ENCODE results near the gene RASA4B.
"Not testable (repeated sequence)": the region's sequence is repeated elsewhere in the genome, so short reads cannot be mapped to it uniquely, and the experiment has no call there.

RASA4B gene

GRCh38 chr7:102544372-102544771, 26.8 kb upstream of the RASA4B start:
- not testable (repeated sequence) for H2AFZ ChIP-seq (ENCODE audit: insufficient read depth, low read length, poor library complexity); H3K4me3 ChIP-seq (ENCODE audit: low read depth, low read length); H3K23ac ChIP-seq (ENCODE audit: low read length); H3K4me1 ChIP-seq (ENCODE audit: control insufficient read depth in 1 of 2, insufficient read depth in 2 of 2, low read length in 2 of 2); H3K27ac ChIP-seq (ENCODE audit: low read depth, low read length); H3K18ac ChIP-seq (ENCODE audit: low read length); H3K36me3 ChIP-seq (ENCODE audit: control insufficient read depth in 1 of 2, insufficient read depth in 2 of 2, low read length in 2 of 2); H3K79me1 ChIP-seq (ENCODE audit: low read length); H4K91ac ChIP-seq (ENCODE audit: low read depth, low read length); H2BK12ac ChIP-seq (ENCODE audit: low read length); H2AK5ac ChIP-seq (ENCODE audit: low read length); H4K12ac ChIP-seq (ENCODE audit: low read depth, low read length); DNase-seq; H3K4ac ChIP-seq (ENCODE audit: low read depth, low read length); H2BK5ac ChIP-seq (ENCODE audit: low read depth, low read length, poor library complexity); H3K4me2 ChIP-seq (ENCODE audit: low read length); H2BK120ac ChIP-seq (ENCODE audit: insufficient read depth, low read length, poor library complexity); H3K9ac ChIP-seq (ENCODE audit: low read length); H3K9me3 ChIP-seq (ENCODE audit: insufficient read depth, low read depth, low read length); H3K27me3 ChIP-seq (ENCODE audit: insufficient read depth, low read length); H3K79me2 ChIP-seq (ENCODE audit: control insufficient read depth, insufficient read depth, low read length, poor library complexity); H4K8ac ChIP-seq (ENCODE audit: low read depth, low read length); H3K14ac ChIP-seq (ENCODE audit: low read length)
- WGBS (ENCODE audit: extremely low coverage, insufficient coverage, insufficient read length) = no CpG with 5 or more reads among the region's 1 CpG

- not testable (repeated sequence) for H2BK12ac ChIP-seq (ENCODE audit: low read length); H3K4me2 ChIP-seq (ENCODE audit: low read length); H3K27ac ChIP-seq (ENCODE audit: low read depth, low read length); H3K23ac ChIP-seq (ENCODE audit: low read length); H3K36me3 ChIP-seq (ENCODE audit: control insufficient read depth in 1 of 2, insufficient read depth in 2 of 2, low read length in 2 of 2); H2BK120ac ChIP-seq (ENCODE audit: insufficient read depth, low read length, poor library complexity); DNase-seq; H3K79me1 ChIP-seq (ENCODE audit: low read length); H3K14ac ChIP-seq (ENCODE audit: low read length); H3K79me2 ChIP-seq (ENCODE audit: control insufficient read depth, insufficient read depth, low read length, poor library complexity); H3K9ac ChIP-seq (ENCODE audit: low read length); H3K4ac ChIP-seq (ENCODE audit: low read depth, low read length); H2AK5ac ChIP-seq (ENCODE audit: low read length); H3K9me3 ChIP-seq (ENCODE audit: insufficient read depth, low read depth, low read length); H4K12ac ChIP-seq (ENCODE audit: low read depth, low read length); H4K91ac ChIP-seq (ENCODE audit: low read depth, low read length); H3K18ac ChIP-seq (ENCODE audit: low read length); H2AFZ ChIP-seq (ENCODE audit: insufficient read depth, low read length, poor library complexity); H4K8ac ChIP-seq (ENCODE audit: low read depth, low read length); H3K4me1 ChIP-seq (ENCODE audit: control insufficient read depth in 1 of 2, insufficient read depth in 2 of 2, low read length in 2 of 2); H2BK5ac ChIP-seq (ENCODE audit: low read depth, low read length, poor library complexity); H3K4me3 ChIP-seq (ENCODE audit: low read depth, low read length); H3K27me3 ChIP-seq (ENCODE audit: insufficient read depth, low read length)
- WGBS (ENCODE audit: extremely low coverage, insufficient coverage, insufficient read length) = no CpG with 5 or more reads among the region's 8 CpGs
Observed at GRCh38 chr7:102543596-102543995, 26.0 kb upstream of the RASA4B start, which contains the start of gene UPK3BL2. UPK3BL2 (minus strand) TSS chr7:102543696; CDS start chr7:102543636, 60 bp downstream.

- DNase-seq; H2AK5ac ChIP-seq (ENCODE audit: low read length); H3K27ac ChIP-seq (ENCODE audit: low read depth, low read length); H2BK120ac ChIP-seq (ENCODE audit: insufficient read depth, low read length, poor library complexity); H3K79me2 ChIP-seq (ENCODE audit: control insufficient read depth, insufficient read depth, low read length, poor library complexity); H3K4me2 ChIP-seq (ENCODE audit: low read length); H4K12ac ChIP-seq (ENCODE audit: low read depth, low read length); H4K91ac ChIP-seq (ENCODE audit: low read depth, low read length); H3K18ac ChIP-seq (ENCODE audit: low read length); H3K14ac ChIP-seq (ENCODE audit: low read length); H3K9me3 ChIP-seq (ENCODE audit: insufficient read depth, low read depth, low read length); H3K36me3 ChIP-seq (ENCODE audit: control insufficient read depth in 1 of 2, insufficient read depth in 2 of 2, low read length in 2 of 2); H3K27me3 ChIP-seq (ENCODE audit: insufficient read depth, low read length); H3K4ac ChIP-seq (ENCODE audit: low read depth, low read length); H3K4me3 ChIP-seq (ENCODE audit: low read depth, low read length); H3K79me1 ChIP-seq (ENCODE audit: low read length); H3K9ac ChIP-seq (ENCODE audit: low read length); H2AFZ ChIP-seq (ENCODE audit: insufficient read depth, low read length, poor library complexity); H4K8ac ChIP-seq (ENCODE audit: low read depth, low read length); H2BK12ac ChIP-seq (ENCODE audit: low read length); H3K4me1 ChIP-seq (ENCODE audit: control insufficient read depth in 1 of 2, insufficient read depth in 2 of 2, low read length in 2 of 2); H2BK5ac ChIP-seq (ENCODE audit: low read depth, low read length, poor library complexity); H3K23ac ChIP-seq (ENCODE audit: low read length): not testable (repeated sequence)
- no CpG with 5 or more reads among the region's 11 CpGs for WGBS (ENCODE audit: extremely low coverage, insufficient coverage, insufficient read length)
Observed at GRCh38 chr7:102542771-102543170, 25.2 kb upstream of the RASA4B start.

GRCh38 chr7:102542083-102542482, 24.5 kb upstream of the RASA4B start:
- H3K9ac ChIP-seq (ENCODE audit: low read length); H3K4me2 ChIP-seq (ENCODE audit: low read length); H3K4ac ChIP-seq (ENCODE audit: low read depth, low read length); H2AFZ ChIP-seq (ENCODE audit: insufficient read depth, low read length, poor library complexity); H2BK120ac ChIP-seq (ENCODE audit: insufficient read depth, low read length, poor library complexity); H2BK5ac ChIP-seq (ENCODE audit: low read depth, low read length, poor library complexity); H3K27me3 ChIP-seq (ENCODE audit: insufficient read depth, low read length); H4K91ac ChIP-seq (ENCODE audit: low read depth, low read length); H4K8ac ChIP-seq (ENCODE audit: low read depth, low read length); H3K79me1 ChIP-seq (ENCODE audit: low read length); H2AK5ac ChIP-seq (ENCODE audit: low read length); H3K79me2 ChIP-seq (ENCODE audit: control insufficient read depth, insufficient read depth, low read length, poor library complexity); H3K4me3 ChIP-seq (ENCODE audit: low read depth, low read length); H3K18ac ChIP-seq (ENCODE audit: low read length); H3K27ac ChIP-seq (ENCODE audit: low read depth, low read length); H2BK12ac ChIP-seq (ENCODE audit: low read length); H3K23ac ChIP-seq (ENCODE audit: low read length); H3K14ac ChIP-seq (ENCODE audit: low read length); H3K9me3 ChIP-seq (ENCODE audit: insufficient read depth, low read depth, low read length); H4K12ac ChIP-seq (ENCODE audit: low read depth, low read length); H3K4me1 ChIP-seq (ENCODE audit: control insufficient read depth in 1 of 2, insufficient read depth in 2 of 2, low read length in 2 of 2); H3K36me3 ChIP-seq (ENCODE audit: control insufficient read depth in 1 of 2, insufficient read depth in 2 of 2, low read length in 2 of 2); DNase-seq: not testable (repeated sequence)
- no CpG with 5 or more reads among the region's 8 CpGs for WGBS (ENCODE audit: extremely low coverage, insufficient coverage, insufficient read length)
